Mucosa of stomach (tissue), 1 donor: ENCODE measurements around the gene ARHGAP25.

ENCODE experiments used
- H3K27me3 ChIP-seq: one replicate; pipeline ENCODE4 v1.7.0; 2013; ENCODE audit warnings: mild to moderate bottlenecking, low read length; ENCODE audit not compliant: control insufficient read depth, insufficient read depth
- H3K36me3 ChIP-seq: one replicate; pipeline ENCODE4 v1.7.0; 2013; ENCODE audit warnings: low read length; ENCODE audit not compliant: control insufficient read depth, insufficient read depth
- H3K4me1 ChIP-seq: one replicate; pipeline ENCODE4 v1.7.0; 2013; ENCODE audit warnings: mild to moderate bottlenecking, low read length; ENCODE audit not compliant: control insufficient read depth, insufficient read depth
- H3K4me3 ChIP-seq: one replicate; pipeline ENCODE4 v1.7.0; 2013; ENCODE audit warnings: low read length
- H3K9ac ChIP-seq: one replicate; pipeline ENCODE4 v1.7.0; 2013; ENCODE audit warnings: mild to moderate bottlenecking, low read length, moderate library complexity
- H3K9me3 ChIP-seq: one replicate; pipeline ENCODE4 v1.7.0; 2013; ENCODE audit warnings: mild to moderate bottlenecking, low read length, moderate library complexity; ENCODE audit not compliant: control insufficient read depth
- donor health status: Pancreatic carcinoma.

Gene ARHGAP25

GRCh38 chr2:68734688-68735525, at the start of gene ARHGAP25:
TSS of gene ARHGAP25 (plus strand) at chr2:68734811. CDS start at chr2:68735200, 389 bp downstream.
- Histone ChIP-seq H3K4me1 (peaks cover 26% of the 10 kb centered on the region), H3K4me3 (no peak within 1 kb of the TSS), H3K36me3 (no peaks in the 10 kb centered on the region), H3K9ac (peak within 1 kb of the TSS; percentile 5), H3K27me3 (no peaks in the 10 kb centered on the region), H3K9me3 (no peaks in the 10 kb centered on the region)

DNA sequence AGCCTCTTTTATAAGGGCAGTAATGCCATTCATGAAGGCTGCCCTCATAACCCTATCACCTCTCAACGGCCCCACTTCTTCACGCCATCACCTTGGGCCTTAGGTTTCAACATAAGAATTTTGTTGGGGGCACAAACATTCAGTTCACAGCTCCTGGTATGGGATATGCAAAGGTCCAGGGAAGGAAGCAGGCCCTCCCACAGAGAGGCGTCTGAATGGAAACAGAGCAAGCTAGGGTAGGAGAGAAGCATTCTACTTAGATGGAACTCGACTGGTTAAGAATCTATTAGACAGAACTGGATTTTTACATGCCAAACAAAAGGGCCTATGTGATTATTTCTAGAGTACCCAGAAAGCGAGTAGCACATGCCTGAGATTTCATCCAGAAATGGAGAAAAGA, 48.4 kb upstream of the ARHGAP25 start:
- no peaks in the 10 kb centered on the region for H3K9me3 ChIP-seq
- no peaks in the 10 kb centered on the region for H3K4me1 ChIP-seq
- H3K36me3 ChIP-seq = no peaks in the 10 kb centered on the region
- no peak overlapping the region for H3K4me3 ChIP-seq
- H3K27me3 ChIP-seq = no peaks in the 10 kb centered on the region
- H3K9ac ChIP-seq = no peak overlapping the region

- Histone ChIP-seq H3K4me1 (no peaks in the 10 kb centered on the region), H3K9me3 (no peaks in the 10 kb centered on the region), H3K9ac (no peak overlapping the region)
Measured at GRCh38 chr2:68687018-68687417, 47.6 kb upstream of the ARHGAP25 start.

DNA sequence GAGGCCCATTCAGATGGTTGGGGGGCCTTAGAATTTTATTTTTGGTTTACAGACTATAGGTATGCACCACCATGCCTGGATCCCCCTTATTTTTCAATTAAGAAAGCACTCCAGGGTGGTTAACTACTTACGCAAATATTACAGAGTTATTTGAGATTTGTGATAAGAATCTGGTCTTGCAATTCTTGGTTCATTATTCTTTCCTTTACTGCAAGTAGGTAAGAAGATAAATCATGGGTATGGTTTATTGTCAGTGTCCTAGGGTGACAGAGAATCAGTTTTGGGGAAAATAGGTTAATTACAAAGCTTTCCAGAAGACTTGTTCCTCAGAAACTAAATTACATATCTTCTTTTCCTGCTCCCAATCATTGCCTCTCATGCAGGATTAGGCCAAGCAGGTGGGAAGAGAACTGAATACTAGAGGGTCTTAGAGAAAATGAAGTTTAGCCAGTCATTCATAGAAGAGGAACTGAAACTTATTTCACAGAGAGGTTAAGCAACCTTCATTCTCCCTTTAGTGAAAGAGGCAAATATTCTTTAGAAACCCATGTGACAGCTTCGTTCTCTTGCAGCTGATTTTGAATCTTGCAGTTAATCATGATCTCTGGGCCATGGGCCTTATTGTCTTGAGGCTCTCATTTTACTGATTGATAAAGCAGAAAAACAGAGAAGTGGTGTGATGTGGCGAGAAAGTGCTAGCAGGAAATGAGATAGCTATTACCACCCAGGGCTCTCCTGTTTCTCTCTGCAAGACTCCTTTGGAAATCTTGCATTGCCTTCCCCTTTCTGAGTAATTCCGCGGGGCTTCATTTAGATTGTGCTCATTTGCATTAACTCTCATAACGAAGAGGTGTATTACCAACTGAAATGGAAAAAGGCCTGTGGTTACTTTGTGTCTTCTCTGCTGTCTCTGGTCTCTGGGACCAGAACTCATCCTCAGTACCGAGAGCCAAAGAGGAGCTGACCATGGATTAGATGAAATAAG, 44.8 kb upstream of the ARHGAP25 start:
- no peaks in the 10 kb centered on the region for H3K4me1 ChIP-seq
- no peak overlapping the region for H3K4me3 ChIP-seq
- no peak overlapping the region for H3K9ac ChIP-seq

More at GRCh38 chr2:68687018-68687417, 47.6 kb upstream of the ARHGAP25 start:
- Histone ChIP-seq H3K27me3 (no peaks in the 10 kb centered on the region), H3K4me3 (no peak overlapping the region), H3K36me3 (no peaks in the 10 kb centered on the region)

GRCh38 chr2:68690851-68691250, 43.8 kb upstream of the ARHGAP25 start:
- Histone ChIP-seq H3K27me3 (no peaks in the 10 kb centered on the region), H3K9ac (no peak overlapping the region)

More for the DNA sequence above, 44.8 kb upstream of the ARHGAP25 start:
- no peaks in the 10 kb centered on the region for H3K9me3 ChIP-seq
- H3K27me3 ChIP-seq = no peaks in the 10 kb centered on the region
- H3K36me3 ChIP-seq = no peaks in the 10 kb centered on the region

GRCh38 chr2:68692511-68692910, 42.1 kb upstream of the ARHGAP25 start:
- H3K9me3 ChIP-seq = no peaks in the 10 kb centered on the region
- H3K27me3 ChIP-seq = no peaks in the 10 kb centered on the region
- no peak overlapping the region for H3K4me3 ChIP-seq
- H3K4me1 ChIP-seq = no peaks in the 10 kb centered on the region
- H3K9ac ChIP-seq = no peak overlapping the region
- H3K36me3 ChIP-seq = no peaks in the 10 kb centered on the region

More at GRCh38 chr2:68690851-68691250, 43.8 kb upstream of the ARHGAP25 start:
- Histone ChIP-seq H3K9me3 (no peaks in the 10 kb centered on the region), H3K4me1 (no peaks in the 10 kb centered on the region), H3K36me3 (no peaks in the 10 kb centered on the region), H3K4me3 (no peak overlapping the region)

- Histone ChIP-seq H3K4me1 (no peaks in the 10 kb centered on the region), H3K9me3 (no peaks in the 10 kb centered on the region), H3K36me3 (no peaks in the 10 kb centered on the region), H3K9ac (no peak overlapping the region), H3K4me3 (no peak overlapping the region), H3K27me3 (no peaks in the 10 kb centered on the region)
Measured at GRCh38 chr2:68693951-68694350, 40.7 kb upstream of the ARHGAP25 start.

- no peaks in the 10 kb centered on the region for H3K36me3 ChIP-seq
- H3K27me3 ChIP-seq = no peaks in the 10 kb centered on the region
- no peaks in the 10 kb centered on the region for H3K4me1 ChIP-seq
- H3K4me3 ChIP-seq = no peak overlapping the region
- H3K9ac ChIP-seq = no peak overlapping the region
- H3K9me3 ChIP-seq = no peaks in the 10 kb centered on the region
Measured at GRCh38 chr2:68695971-68696370, 38.6 kb upstream of the ARHGAP25 start.

GRCh38 chr2:68696554-68696953, 38.1 kb upstream of the ARHGAP25 start:
- no peaks in the 10 kb centered on the region for H3K4me1 ChIP-seq
- H3K9me3 ChIP-seq = no peaks in the 10 kb centered on the region
- no peak overlapping the region for H3K4me3 ChIP-seq
- H3K9ac ChIP-seq = no peak overlapping the region
- H3K36me3 ChIP-seq = no peaks in the 10 kb centered on the region
- H3K27me3 ChIP-seq = no peaks in the 10 kb centered on the region

- no peaks in the 10 kb centered on the region for H3K27me3 ChIP-seq
- H3K4me1 ChIP-seq = no peaks in the 10 kb centered on the region
- no peak overlapping the region for H3K4me3 ChIP-seq
- no peaks in the 10 kb centered on the region for H3K36me3 ChIP-seq
- no peaks in the 10 kb centered on the region for H3K9me3 ChIP-seq
- H3K9ac ChIP-seq = no peak overlapping the region
Measured at GRCh38 chr2:68698567-68699377, 35.8 kb upstream of the ARHGAP25 start.

DNA sequence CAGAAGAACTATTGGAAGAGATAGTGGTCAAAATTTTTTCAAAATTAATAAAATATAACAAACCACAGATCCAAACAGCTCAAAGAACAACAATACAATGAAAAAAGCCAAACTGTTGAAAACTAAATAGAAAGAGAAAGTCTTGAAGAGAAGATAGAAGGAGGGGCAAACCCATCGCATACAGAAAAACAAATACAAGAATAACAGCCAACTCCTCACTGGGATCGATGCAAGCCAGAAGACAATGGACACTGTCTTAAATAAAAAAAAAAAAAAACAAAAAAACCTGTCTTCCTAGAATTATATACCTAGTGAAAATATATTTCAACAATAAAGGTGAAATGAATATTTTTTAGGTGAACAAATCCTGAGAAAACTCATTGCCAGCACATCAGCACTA, 34.1 kb upstream of the ARHGAP25 start:
- Histone ChIP-seq H3K4me1 (no peaks in the 10 kb centered on the region), H3K9me3 (no peaks in the 10 kb centered on the region), H3K27me3 (no peaks in the 10 kb centered on the region), H3K36me3 (no peaks in the 10 kb centered on the region), H3K9ac (no peak overlapping the region), H3K4me3 (no peak overlapping the region)
